GM23248 (cell line): ENCODE data around the gene CPNE9.

Source experiments
- EZH2 ChIP-seq: fragments of 200-600 bp; sonication (generic); IDR thresholded peaks from 2 replicates; pipeline ENCODE4 v1.6.1; 2018; ENCODE audit warnings: antibody characterized with exemption, mild to moderate bottlenecking; ENCODE audit not compliant: insufficient read depth, poor library complexity, severe bottlenecking
- EZH2phosphoT487 ChIP-seq: fragments of 200-600 bp; sonication (generic); IDR thresholded peaks from 2 replicates; pipeline ENCODE4 v1.6.1; 2018; ENCODE audit warnings: antibody characterized with exemption, moderate library complexity, mild to moderate bottlenecking, low read depth; ENCODE audit not compliant: insufficient read depth

GRCh38 chr3:9664119-9664751, 39.4 kb upstream of the CPNE9 start:
- TF ChIP-seq EZH2 (no peak), EZH2phosphoT487 (no peak)
